Activated T-cell treated with anti-CD3 and anti-CD28 coated beads for 48 hours (primary cell): Measurements from ENCODE around the gene FRAS1.
"Not testable (repeated sequence)": the region's sequence is repeated elsewhere in the genome, so short reads cannot be mapped to it uniquely, and the experiment has no call there.

Experiments
- DNase-seq: peaks from one replicate; pipeline ENCODE4 v3.0.0-alpha.2; 2020; ENCODE audit warnings: low read depth

FRAS1 gene

DNA sequence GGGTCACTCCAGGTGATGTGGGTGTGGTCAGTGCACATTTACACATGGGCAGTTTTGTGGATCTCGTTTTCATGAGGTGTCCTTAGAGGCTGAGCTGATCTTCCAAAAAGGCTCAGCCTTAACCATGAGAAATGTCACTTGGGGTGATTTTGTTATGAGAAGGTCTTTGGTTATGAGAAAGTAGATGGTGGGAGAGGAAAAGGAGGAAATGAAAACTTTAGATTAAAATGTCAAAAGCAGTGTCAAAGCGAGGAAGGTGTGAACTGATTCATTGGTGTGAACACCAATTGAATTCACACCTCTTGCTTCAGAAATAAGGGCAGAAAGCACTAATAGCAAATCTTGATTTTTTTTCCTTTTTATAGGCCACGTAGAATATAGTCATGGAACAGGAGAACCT is 394.3 kb downstream of the FRAS1 start:
- DNase-seq: no peak

DNA sequence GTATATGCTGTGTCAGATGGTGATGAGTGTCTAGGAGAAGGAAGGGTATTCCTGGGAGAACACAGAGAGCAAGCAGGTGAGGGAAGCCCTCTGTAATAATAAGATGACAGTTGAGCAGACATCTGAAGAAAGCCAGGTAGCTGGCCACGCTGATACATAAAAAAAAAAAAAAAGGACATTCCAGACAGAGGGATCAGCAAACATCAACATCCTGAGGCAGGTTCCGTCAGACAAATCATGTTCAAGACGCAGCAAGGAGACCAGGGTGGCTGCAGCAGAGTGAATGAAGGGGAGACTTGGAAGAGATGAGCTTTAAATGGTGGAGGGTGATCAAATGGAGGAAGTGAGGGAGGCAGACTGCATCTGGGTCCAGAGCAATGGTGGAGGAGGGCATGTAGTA is 396.9 kb downstream of the FRAS1 start:
- no peak for DNase-seq

DNA sequence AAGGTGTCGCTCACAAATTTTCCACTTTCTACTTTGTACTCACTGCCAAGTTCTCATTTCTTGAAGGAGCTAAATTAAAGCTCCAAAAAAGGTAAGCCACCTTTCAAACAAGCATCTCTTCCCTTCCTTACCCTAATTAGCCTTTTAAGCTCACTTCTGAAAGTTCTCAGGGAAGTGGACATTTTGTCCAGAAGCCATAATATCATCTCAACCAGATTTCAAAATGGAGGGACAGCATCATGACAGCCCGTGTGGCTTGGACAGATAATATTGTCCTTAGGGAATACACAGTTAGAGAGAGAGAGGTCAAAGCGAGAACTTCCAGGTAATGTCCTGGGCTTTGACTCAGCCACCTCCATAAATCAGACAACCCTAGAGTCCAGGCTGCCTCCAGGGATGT is 400.6 kb downstream of the FRAS1 start:
- DNase-seq: no peak

DNA sequence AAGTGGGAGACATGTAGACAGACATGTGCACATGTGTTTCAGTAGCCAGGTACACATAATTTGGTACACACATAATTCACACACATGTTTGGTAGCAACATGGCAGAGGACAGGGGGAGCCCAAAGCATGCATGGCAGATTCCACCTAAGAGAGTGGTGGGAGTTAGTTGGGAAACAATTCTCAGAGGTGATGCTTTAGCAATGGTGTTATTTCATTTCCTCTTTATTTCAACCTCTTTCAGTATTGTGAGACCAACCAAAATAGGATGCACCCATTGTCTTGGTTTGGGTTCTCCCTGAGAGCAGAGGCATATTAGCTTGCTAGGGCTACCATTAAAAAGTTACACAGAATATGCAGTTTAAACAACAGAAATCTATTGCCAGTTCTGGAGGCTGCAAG is 402.2 kb downstream of the FRAS1 start:
- DNase-seq: no peak

DNA sequence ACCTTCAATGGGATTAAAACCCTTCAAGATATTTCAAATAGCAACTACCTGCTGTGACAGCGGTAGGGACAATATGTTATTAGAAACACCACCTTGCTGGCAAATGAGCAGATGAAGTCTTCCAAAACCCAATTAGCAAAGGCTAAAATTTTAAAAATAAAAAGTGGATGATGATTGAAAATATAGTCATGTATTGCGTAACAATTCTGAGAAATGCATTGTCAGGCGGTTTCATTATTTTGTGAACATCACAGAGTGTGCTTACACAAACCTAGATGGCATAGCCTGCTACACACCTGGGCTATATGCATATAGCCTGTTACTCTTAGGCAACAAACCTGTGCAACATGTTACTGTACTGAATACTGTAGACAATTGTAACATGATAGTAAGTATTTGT is 403.2 kb downstream of the FRAS1 start:
- DNase-seq: no peak

DNA sequence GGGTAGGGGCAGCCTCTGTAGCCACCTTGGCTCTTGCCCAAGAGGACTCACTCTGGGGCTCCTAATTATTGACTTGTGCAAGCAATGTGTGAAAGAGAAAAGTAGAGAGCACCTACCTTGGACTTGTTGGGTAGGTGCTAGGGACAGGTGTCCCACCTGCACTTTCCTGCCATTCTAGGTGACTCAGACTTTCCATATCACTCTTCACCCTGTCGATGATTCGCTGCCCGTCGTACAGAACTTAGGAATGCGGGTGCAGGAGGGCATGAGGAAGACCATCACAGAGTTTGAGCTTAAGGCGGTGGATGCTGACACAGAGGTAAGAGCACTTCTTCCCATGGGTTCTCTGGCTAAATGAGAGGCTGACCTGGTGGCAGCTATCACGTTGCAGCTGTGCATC is 407.1 kb downstream of the FRAS1 start:
- DNase-seq: no peak

DNA sequence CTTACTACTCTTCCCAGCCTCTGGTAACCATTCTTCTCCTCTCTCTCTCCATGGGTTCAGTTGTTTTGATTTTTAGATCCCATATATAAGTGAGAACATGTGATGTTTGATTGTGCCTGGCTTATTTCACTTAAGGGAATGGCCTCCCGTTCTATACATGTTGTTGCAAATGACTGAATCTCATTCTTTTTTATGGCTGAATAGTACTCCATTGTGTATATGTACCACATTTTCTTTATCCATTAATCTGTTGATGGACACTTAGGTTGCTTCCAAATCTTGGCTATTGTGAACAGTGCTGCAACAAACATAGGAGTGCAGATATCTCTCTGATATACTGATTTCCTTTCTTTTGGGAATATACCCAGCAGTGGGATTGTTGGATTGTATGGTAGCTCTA is 410.1 kb downstream of the FRAS1 start:
- DNase-seq: not testable (repeated sequence)

DNA sequence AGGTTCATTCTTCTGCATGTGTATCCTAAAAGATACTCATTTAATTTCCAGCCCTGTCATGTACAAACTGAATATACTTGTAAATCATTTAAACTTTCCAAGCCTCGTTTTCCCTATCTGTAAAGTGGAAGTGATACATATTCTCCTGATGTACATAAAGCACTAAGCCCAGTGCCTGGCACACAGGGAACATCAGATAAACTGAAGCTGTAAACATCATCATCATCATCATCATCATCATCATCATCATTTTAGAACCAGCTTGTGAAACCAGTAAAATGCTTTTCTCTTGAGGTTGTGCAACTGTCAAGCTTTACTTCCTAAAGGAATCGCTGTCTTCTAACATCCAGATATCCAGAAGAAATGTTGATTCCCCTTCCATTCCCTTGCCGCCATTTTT is 411.1 kb downstream of the FRAS1 start:
- no peak for DNase-seq

DNA sequence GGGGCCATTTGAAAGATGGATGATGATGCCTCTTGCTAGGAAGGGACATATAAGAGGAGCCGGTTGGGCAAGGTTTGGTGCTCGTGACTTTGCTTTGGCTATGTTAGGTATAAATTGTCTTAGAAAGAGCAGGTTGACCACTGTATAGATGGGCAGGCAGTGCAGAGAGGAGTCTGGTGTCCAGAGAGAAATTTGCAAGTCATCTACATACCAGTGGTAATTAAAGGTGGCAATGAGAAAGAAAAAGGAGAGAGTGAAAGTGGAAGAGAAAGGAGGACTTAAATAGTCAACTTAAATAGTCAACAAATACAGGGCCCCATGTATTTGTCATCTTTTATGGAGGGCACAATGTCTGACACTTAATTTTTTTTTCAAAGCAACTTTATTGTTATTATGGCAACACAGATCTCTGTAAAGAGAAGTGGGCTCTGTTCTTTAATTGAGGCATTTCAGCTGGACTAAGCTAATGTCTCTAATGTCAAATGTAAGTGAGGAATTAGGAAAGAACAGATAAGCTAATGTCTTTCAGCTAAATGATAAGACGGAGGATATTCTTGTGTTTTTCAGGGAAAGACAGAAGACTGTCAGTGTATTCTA is 419.1 kb downstream of the FRAS1 start:
- no peak for DNase-seq

DNA sequence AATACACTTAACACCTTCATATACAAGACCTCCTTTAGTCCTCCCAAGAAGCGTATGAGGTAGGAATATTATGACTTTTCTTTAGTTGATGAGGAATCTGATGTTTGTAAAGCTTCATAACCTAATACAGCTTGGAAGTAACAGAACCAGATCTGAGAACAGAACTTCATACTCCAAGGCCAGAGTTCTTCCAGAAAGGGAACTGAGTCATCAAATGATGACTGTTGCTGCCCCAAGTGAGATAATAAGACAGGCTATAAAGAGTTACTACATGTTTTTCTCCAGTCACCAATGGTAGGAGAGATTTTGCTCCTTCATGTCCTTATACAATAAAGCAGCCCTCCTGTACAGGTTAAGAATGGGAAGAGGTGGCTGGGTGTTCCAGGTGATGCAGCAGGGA is 420.2 kb downstream of the FRAS1 start:
- DNase-seq: no peak

DNA sequence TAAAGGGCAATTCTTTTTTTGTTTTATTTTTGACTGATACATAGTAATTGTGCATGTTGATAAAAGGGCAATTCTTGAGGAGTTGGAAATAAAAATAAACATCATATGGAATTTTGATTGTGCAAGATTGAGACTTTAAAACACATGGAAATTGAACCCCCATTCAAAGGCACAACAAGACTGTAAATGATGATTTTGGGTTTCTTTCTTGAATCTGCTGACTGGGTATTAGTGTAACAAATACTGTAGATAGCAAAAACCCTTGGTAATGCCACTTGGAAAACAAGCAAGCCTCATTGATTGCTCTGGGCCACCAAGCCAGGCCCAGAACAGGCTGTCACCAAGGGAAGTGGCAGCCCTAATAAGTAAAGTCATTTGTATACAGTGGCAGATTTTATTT is 421.4 kb downstream of the FRAS1 start:
- no peak for DNase-seq

DNA sequence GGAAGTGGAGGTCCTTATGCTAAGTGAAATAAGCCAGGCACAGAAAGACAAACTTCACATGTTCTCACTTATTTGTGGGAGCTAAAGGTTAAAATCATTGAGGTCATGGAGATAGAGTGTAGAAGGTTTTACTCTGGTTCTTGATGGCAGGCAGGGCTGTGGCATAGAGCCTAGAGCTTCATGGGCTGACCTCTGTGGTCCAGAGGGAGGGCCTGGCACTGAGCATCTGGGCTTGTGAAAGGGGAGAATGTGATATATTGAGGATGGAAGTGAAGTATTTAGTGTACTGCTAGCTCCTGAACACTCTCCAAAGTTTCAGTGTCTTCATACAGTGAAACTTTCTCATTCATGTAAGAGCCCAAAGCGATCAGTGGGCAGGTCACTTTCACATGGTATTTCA is 423.2 kb downstream of the FRAS1 start:
- no peak for DNase-seq

DNA sequence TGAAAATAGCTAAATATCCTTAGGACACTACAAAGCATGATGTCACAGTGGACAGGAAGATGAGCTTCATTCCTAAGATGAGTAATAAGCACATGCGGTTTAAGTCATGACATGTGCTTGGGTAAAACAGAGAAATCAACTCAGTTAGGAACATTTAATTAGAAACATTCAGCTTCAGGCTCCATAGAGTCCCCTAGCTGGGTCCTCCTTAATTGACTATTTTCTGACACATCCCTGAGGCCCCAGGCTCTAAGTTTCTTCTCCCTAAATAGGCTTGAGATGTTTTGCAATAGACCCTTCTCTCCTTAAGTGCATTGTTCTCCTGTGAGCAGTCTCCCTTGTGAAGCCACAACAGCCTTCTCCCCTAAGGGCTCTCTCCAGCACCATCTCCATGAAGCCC is 424.1 kb downstream of the FRAS1 start:
- no peak for DNase-seq

DNA sequence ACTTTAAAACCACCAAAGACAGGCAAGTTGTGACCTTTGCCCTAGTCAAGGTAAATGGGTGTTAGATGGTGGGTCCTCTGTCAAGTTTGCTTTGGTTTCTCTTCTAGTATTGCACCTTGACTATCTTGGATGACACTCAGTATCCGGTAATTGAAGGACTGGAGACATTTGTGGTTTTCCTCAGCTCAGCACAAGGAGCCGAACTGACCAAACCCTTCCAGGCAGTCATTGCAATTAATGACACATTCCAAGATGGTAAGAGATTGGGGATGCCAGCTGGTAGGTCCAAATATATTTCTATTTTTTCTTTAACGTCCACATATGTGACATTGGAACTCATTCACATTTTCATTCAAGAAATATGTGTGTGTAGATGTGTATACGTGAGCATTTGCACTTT is 425.2 kb downstream of the FRAS1 start:
- no peak for DNase-seq

DNA sequence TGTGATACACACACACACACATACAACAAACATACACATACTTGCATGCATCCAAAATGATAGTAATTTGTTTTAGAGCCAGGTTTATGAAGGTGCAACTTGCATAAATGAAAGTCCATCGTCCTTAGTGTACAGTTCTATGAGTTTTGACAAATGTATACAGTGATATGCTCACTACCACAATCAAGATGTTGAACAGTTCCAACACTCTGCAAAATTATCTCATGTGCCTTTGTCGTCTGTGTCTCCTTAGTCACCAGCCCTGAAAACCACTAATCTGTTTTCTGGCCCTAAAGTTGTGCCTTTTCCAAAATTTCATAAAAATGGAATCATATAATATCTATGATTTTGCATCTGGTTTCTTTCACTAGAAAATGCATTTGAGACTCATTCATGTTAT is 426.7 kb downstream of the FRAS1 start:
- no peak for DNase-seq

DNA sequence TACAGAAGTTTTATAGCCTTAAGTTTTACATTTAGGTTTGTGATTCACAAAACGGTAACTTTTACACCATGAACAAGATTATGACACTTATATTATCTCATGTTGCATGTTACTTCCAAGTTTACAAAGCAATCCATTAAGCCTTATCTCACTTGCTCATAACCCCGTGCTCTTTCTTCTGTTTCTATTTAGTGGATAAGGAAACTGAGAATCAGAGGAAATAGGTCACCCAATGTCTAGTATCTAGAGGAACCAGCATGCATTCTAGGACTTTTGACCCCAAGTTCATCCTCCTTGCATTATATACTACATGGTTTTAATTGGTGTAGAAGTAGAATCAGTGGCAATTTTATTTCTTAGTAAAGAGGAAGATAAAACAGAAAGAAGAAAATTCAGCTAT is 427.5 kb downstream of the FRAS1 start:
- no peak for DNase-seq

DNA sequence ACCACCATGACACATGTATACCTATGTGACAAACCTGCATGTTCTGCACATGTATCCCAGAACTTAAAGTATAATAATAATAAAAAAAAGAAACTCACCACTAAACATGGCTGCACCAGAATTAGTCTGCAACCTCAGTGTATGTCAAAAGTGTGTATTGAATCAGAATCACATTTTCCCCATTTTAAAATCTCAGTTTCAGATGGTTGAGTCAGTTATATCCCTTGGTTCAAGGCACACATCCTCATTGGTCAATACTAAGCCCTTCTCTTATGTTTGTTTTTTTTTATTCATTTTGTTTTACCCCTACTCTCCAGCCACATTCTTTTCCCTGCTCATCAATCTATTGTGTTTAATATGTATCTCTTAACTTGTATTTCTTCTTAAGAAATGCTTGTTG is 436.6 kb downstream of the FRAS1 start:
- no peak for DNase-seq

DNA sequence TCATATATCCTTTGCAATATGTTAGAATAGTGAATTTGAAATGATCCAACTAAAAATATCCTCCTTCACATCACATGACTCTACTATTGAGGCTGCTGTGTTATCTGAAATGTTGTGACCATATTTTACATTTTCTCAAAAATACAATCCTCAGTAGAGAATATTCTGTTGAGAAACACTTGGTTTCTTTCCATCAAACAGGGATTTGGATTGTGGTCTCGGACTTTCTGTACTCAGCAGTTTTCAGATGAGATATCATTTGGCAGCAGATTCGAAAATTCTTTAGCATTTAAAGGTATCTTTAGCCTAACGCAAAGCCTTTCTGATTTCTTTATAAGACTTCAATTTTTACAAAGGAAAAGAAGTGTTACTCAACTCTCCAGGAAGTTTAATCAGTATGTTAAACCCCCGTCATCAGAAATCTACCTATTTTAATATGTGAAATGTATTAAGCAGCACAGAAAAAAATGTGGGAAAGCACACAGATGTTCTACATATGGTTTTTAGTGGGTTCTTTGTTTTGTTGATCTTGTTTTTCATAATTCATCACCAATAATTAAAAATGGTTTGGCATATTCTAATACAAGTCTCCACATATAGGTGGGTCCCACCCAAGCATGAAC is 439.0 kb downstream of the FRAS1 start:
- no peak for DNase-seq

DNA sequence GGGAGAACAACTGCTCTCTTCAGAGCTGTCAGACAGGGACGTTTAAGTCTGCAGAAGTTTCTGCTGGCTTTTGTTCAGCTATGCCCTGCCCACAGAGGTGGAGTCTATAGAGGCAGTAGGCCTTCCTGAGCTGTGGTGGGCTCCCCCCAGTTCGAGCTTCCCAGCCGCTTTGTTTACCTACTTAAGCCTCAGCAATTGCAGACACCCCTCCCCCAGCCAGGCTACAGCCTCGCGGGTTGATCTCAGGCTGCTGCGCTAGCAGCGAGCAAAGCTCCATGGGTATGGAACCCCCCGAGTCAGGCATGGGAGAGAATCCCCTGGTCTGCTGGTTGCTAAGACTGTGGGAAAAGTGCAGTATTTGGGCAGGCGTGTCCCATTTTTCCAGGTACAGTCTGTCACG is 449.1 kb downstream of the FRAS1 start:
- not testable (repeated sequence) for DNase-seq

DNA sequence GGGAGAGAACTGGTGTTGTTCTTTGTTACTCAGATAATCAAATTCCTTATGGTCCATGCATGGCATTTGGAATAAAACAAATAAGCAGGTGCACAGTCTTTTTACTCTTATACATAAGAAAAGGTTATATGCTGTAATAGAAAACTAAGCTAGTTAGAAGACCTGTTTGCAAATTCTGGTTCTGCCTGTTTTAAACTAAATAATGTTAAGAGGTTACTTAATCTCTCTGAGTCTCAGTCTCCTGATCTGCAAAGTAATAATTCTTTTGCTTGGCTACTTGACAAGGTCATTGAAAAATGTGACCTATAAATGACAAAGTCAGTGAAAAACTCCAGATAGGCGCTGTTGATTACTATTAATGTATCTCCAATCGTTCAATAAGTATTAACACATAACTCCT is 451.9 kb downstream of the FRAS1 start:
- DNase-seq: no peak

DNA sequence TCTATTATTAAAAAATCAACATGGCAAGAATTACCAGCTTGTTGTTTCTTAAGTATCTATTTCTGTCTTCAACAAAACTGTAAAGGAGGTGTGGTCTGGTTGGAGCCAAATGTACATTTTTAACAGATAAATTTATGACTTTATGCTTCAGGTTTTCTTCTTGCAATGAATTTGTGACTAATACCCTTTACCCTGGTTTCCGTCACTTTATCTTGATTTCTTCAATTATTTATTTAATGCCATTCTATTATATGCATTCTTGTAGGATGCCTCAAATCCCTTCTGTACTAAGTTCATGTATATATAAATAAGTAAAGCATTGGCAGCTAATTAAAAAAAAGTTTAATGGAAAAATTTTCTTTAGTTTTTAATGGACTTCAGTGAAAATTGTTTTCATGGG is 453.0 kb downstream of the FRAS1 start:
- DNase-seq: no peak

DNA sequence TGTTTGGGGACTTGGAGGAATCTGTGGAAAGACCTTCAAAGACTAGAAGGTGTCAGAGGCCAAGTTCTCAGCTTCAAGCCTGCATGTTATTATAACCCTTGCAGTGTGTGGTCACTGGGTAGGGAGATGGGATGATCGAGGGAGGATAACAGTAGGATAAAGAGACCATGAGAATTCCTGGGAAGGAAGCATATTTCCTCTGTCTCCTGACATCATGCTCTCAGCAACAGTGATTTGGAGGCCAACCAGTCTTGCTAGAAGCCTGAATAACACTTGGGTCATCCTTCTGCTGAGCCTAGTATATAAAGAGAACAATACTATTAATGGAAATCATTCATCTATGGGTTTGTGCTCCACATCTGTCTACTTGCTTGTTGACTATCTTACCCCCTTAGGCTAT is 453.6 kb downstream of the FRAS1 start:
- no peak for DNase-seq

DNA sequence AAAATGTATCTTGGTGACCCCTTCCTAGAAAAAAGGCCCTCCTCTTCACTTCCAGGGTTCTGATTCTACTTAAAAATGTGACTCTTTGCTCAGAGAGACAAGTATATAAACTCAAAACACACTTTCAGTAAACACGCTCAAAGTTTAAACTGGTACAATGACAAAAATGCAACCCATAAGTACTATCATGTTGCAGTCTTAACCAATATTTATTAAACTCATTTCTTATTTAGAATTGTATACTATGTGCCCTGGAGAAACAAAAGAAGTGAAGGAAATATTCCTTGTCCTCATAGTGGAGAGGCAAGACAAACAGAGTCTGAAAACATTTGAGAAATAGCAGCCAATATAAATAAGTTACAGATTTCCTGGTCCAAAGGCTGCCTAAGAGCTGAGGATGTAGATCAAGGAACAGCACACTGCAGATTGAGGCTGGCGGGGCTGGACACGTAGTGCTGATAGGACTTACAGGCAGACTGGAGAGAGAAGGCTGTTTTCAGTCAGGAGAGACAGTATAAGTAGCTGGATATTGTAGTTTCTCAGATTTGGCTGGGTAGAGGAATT is 455.3 kb downstream of the FRAS1 start:
- DNase-seq: no peak

DNA sequence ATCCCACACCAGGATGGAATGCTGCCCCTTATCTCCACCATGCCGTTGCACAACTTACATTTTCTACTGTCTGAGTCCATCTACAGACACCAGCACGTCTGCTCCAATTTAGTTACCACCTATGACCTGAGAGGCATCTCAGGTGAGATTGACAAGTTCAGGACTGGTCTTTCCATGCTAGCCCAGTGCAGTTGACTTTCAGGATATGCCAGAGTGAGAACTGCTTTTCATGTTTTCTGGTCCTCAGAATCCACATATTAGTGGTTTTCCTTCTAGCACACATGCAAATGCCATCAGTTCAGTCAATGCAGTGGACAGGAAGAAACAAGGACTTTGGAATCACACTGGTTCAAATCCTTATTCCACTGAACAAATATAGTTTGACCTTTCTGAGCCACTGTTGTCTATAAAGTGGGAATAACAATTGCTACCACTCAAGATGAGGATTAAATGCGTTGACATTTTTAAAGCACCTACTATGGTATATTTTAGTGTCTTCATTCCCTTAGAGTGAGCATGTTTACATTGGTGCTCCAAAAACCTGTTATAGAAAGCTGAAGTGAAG is 456.4 kb downstream of the FRAS1 start:
- DNase-seq: no peak
